HCT116 (cell line): Measurements from ENCODE around the gene PCBP3. TPM values are rescaled to one million over a fixed set of nuclear protein-coding genes. Genes with fewer than 3 reads are reported as not detected.

ENCODE experiments used
- ATAC-seq: fragments of 200-7000 bp; cut with Tn5 transposase; 2 replicates; pipeline ENCODE4 v1.9.1; 2020; ENCODE audit warnings: mild to moderate bottlenecking, moderate library complexity
- BruUV-seq: library from RNA; stranded (reverse); fragments of 400-500 nt; replicated peaks from 2 replicates; lab custom pipeline; 2021; lab: Mats Ljungman, UMichigan
- CTCF ChIA-PET: fragments of 300-600 bp; sonication (Branson Sonifier 250); formaldehyde crosslinking; loops from one replicate; lab custom pipeline; 2021; ENCODE audit warnings: antibody characterized with exemption; lab: Charles Lee
- POLR2A ChIA-PET: fragments of 300-600, 350-600 bp; sonication (Branson Sonifier 250); formaldehyde crosslinking; loops from one replicate; lab custom pipeline; 2021; ENCODE audit warnings: antibody characterized with exemption; lab: Charles Lee
- RAD21 ChIA-PET, 2 experiments: fragments of 300-600 bp; sonication (Branson Sonifier 250); formaldehyde crosslinking; loops; one replicate each; lab custom pipeline; 2023; ENCODE audit warnings: low total read pairs in 2 of 2; ENCODE audit not compliant: uncharacterized antibody in 2 of 2, unreplicated experiment in 2 of 2, low non-redundant PET in 1 of 2; lab: Charles Lee
- DNase-seq: peaks from one replicate; pipeline ENCODE4 v3.0.0-alpha.2; 2010; ENCODE audit warnings: low read depth, low spot score
- H2AFZ ChIP-seq: fragments of 200-600 bp; shearing (Covaris generic), sonication (generic); 2 replicates; pipeline ENCODE4 v1.6.1; 2017; ENCODE audit warnings: low read depth, mixed run types, mixed read lengths, antibody characterized with exemption, low read length; ENCODE audit not compliant: poor library complexity, severe bottlenecking
- H3K27ac ChIP-seq: 2 replicates; pipeline ENCODE4 v1.5.1; 2012; ENCODE audit warnings: low read depth, low read length
- H3K27me3 ChIP-seq: fragments of 200-600 bp; sonication (generic); 2 replicates; pipeline ENCODE4 v1.6.1; 2016; ENCODE audit warnings: mixed run types, low read length, mixed read lengths; ENCODE audit not compliant: insufficient read depth
- H3K36me3 ChIP-seq, 2 experiments: fragments of 200-500 bp in 1 of 2; fragments of 200-600 bp in 1 of 2; sonication (Bioruptor generic) in 1 of 2; sonication (generic) in 1 of 2; 2 replicates each; pipeline versions ENCODE4 v1.5.1 to v1.6.1; 2014 to 2016; ENCODE audit warnings: low read length in 2 of 2, inconsistent platforms in 1 of 2, mixed read lengths in 1 of 2, mixed run types in 1 of 2; ENCODE audit not compliant: insufficient read depth in 2 of 2, control insufficient read depth in 1 of 2
- H3K4me1 ChIP-seq, 2 experiments: fragments of 200-600 bp in 1 of 2; sonication (generic) in 1 of 2; 2 replicates each; pipeline versions ENCODE4 v1.5.1 to v1.6.1; 2012 to 2017; ENCODE audit warnings: low read length in 2 of 2, inconsistent platforms in 1 of 2, mild to moderate bottlenecking in 1 of 2, mixed read lengths in 1 of 2, mixed run types in 1 of 2, moderate library complexity in 1 of 2; ENCODE audit not compliant: insufficient read depth in 2 of 2, control insufficient read depth in 1 of 2
- H3K4me2 ChIP-seq: fragments of 200-600 bp; sonication (generic); 2 replicates; pipeline ENCODE4 v1.6.1; 2017; ENCODE audit warnings: mixed run types, low read length, mixed read lengths
- H3K4me3 ChIP-seq, 2 experiments: fragments of 200-600 bp in 1 of 2; sonication (generic) in 1 of 2; replicated peaks in 1 of 2; 2 replicates each; pipeline ENCODE4 v1.5.1; 2011 to 2016; ENCODE audit warnings: low read length in 2 of 2, control low read depth in 1 of 2, low read depth in 1 of 2, mild to moderate bottlenecking in 1 of 2, mixed read lengths in 1 of 2, mixed run types in 1 of 2
- H3K79me2 ChIP-seq: fragments of 200-600 bp; sonication (generic); 2 replicates; pipeline ENCODE4 v1.6.1; 2017; ENCODE audit warnings: mild to moderate bottlenecking, mixed run types, low read length, moderate library complexity, mixed read lengths; ENCODE audit not compliant: insufficient read depth
- H3K9ac ChIP-seq: fragments of 200-600 bp; sonication (generic); 2 replicates; pipeline ENCODE4 v1.6.1; 2016; ENCODE audit warnings: low read length, mixed read lengths
- H3K9me2 ChIP-seq: fragments of 200-600 bp; sonication (generic), shearing (Covaris generic); 2 replicates; pipeline ENCODE4 v1.6.1; 2017; ENCODE audit warnings: mixed run types, mild to moderate bottlenecking, moderate library complexity; ENCODE audit not compliant: insufficient read depth
- H3K9me3 ChIP-seq, 2 experiments: fragments of 200-500 bp in 1 of 2; fragments of 200-600 bp in 1 of 2; sonication (Bioruptor generic) in 1 of 2; sonication (generic) in 1 of 2; 2 replicates each; pipeline ENCODE4 v1.6.1; 2014 to 2017; ENCODE audit warnings: low read length in 2 of 2, mixed read lengths in 2 of 2, inconsistent platforms in 1 of 2, low read depth in 1 of 2, mild to moderate bottlenecking in 1 of 2, mixed run types in 1 of 2, moderate library complexity in 1 of 2; ENCODE audit not compliant: control insufficient read depth in 1 of 2, insufficient read depth in 1 of 2
- H4K20me1 ChIP-seq: fragments of 200-600 bp; sonication (generic), shearing (Covaris generic); 2 replicates; pipeline ENCODE4 v1.6.1; 2017; ENCODE audit warnings: mixed run types, mild to moderate bottlenecking, moderate library complexity; ENCODE audit not compliant: insufficient read depth
- CBX3 ChIP-seq: IDR thresholded peaks from 2 replicates; pipeline ENCODE4 v1.6.1; 2012; ENCODE audit warnings: low read depth
- CEBPB ChIP-seq: IDR thresholded peaks from 2 replicates; pipeline ENCODE4 v1.6.1; 2012; ENCODE audit warnings: low read depth
- ELF1 ChIP-seq: IDR thresholded peaks from 2 replicates; pipeline ENCODE4 v1.6.1; 2012; ENCODE audit warnings: low read depth, borderline replicate concordance
- EZH2 ChIP-seq: fragments of 200-600 bp; sonication (generic); IDR thresholded peaks from 2 replicates; pipeline ENCODE4 v1.6.1; 2017; ENCODE audit warnings: antibody characterized with exemption, mixed run types
- FOSL1 ChIP-seq: IDR thresholded peaks from 2 replicates; pipeline ENCODE4 v1.6.1; 2012; ENCODE audit warnings: low read depth
- JUND ChIP-seq: IDR thresholded peaks from 2 replicates; pipeline ENCODE4 v1.6.1; 2012
- MAX ChIP-seq: IDR thresholded peaks from 2 replicates; pipeline ENCODE4 v1.6.1; 2012
- POLR2A ChIP-seq: IDR thresholded peaks from 2 replicates; pipeline ENCODE4 v1.7.0; 2011; ENCODE audit warnings: borderline replicate concordance; ENCODE audit not compliant: insufficient read depth, insufficient read length; ENCODE audit errors: extremely low read depth
- POLR2AphosphoS5 ChIP-seq: IDR thresholded peaks from 2 replicates; pipeline ENCODE4 v1.6.1; 2011; ENCODE audit warnings: mild to moderate bottlenecking, low read depth, low read length, moderate library complexity
- RAD21 ChIP-seq: IDR thresholded peaks from 2 replicates; pipeline ENCODE4 v1.6.1; 2012; ENCODE audit warnings: low read depth, mild to moderate bottlenecking
- REST ChIP-seq: IDR thresholded peaks from 2 replicates; pipeline ENCODE4 v1.6.1; 2012; ENCODE audit warnings: low read depth
- SP1 ChIP-seq: IDR thresholded peaks from 2 replicates; pipeline ENCODE4 v1.6.1; 2012; ENCODE audit warnings: low read depth
- TCF7L2 ChIP-seq: IDR thresholded peaks from 2 replicates; pipeline ENCODE4 v1.7.0; 2011; ENCODE audit warnings: borderline replicate concordance, inconsistent platforms; ENCODE audit not compliant: insufficient read depth, insufficient read length; ENCODE audit errors: extremely low read depth
- YY1 ChIP-seq: IDR thresholded peaks from 2 replicates; pipeline ENCODE4 v1.6.1; 2011; ENCODE audit warnings: low read length, low read depth, moderate library complexity, mild to moderate bottlenecking; ENCODE audit not compliant: insufficient replicate concordance; ENCODE audit errors: extremely low read depth
- ZBTB33 ChIP-seq: IDR thresholded peaks from 2 replicates; pipeline ENCODE4 v1.6.1; 2011; ENCODE audit warnings: mild to moderate bottlenecking, low read length, moderate library complexity; ENCODE audit not compliant: insufficient replicate concordance; ENCODE audit errors: extremely low read depth
- intact Hi-C: fragments of 100-400 bp; cut with micrococcal nuclease; formaldehyde crosslinking; loops from 2 replicates; pipeline ENCODE4 v1.10.0; 2022
- total RNA-seq: library from RNA; stranded (reverse); gene quantifications from one replicate; pipeline ENCODE4 v1.2.1, GENCODE V29; 2021; ENCODE audit not compliant: unreplicated experiment

The PCBP3 gene
- total RNA-seq, 1 experiment from 2014 or later, result 3.1 TPM

GRCh38 chr21:45709173-45709572 is 65.6 kb downstream of the PCBP3 start (continued):
- TF ChIP-seq ZBTB33 (no peak), TCF7L2 (no peak), POLR2AphosphoS5 (no peak), CEBPB (no peak), ELF1 (no peak)

GRCh38 chr21:45709696-45710268 is 66.3 kb downstream of the PCBP3 start:
- CTCF ChIA-PET, result no interaction called here
- BruUV-seq, result no TSS peak
- TF ChIP-seq MAX (no peak), POLR2A (no peak), EZH2 (no peak), SP1 (no peak), CEBPB (no peak), POLR2AphosphoS5 (no peak), CBX3 (no peak), JUND (no peak), FOSL1 (no peak), ZBTB33 (no peak), YY1 (no peak), RAD21 (no peak), REST (no peak)

More at GRCh38 chr21:45709696-45710268, 66.3 kb downstream of the PCBP3 start:
- Histone ChIP-seq H3K9me3 (no peaks in the 10 kb centered on the region), H3K4me1 (peaks cover 0 to 4% of the 10 kb centered on the region in 2 experiments; a peak in 1 of 4 replicates), H3K27ac (no peak overlapping the region), H3K79me2 (no peaks in the 10 kb centered on the region), H3K4me2 (no peak overlapping the region), H3K27me3 (0 out of 2 replicates have a peak, but pooled peaks cover 2% of the 10 kb centered on the region), H3K36me3 (no peaks in the 10 kb centered on the region), H4K20me1 (no peaks in the 10 kb centered on the region), H2AFZ (no peak overlapping the region), H3K9me2 (no peaks in the 10 kb centered on the region), H3K4me3 (no peak overlapping the region), H3K9ac (no peak overlapping the region)
- ATAC-seq, result no peak
- ChIA-PET RAD21 (no interaction called here), POLR2A (no interaction called here)
- intact Hi-C loops, result no loop called here
- no peak for DNase-seq
